ENCODE measurements around the gene NDUFB2.

GRCh38 chr7:140667476-140667875 lies 29.0 kb upstream of the NDUFB2 start:
- no peak for TF ChIP-seq CTCF (IDR thresholded peaks at IDR 0.05; ENCODE audit: low read depth, low read length, poor library complexity, severe bottlenecking)
- TF ChIP-seq EZH2phosphoT487 (IDR thresholded peaks at IDR 0.05; ENCODE audit: borderline replicate concordance, low read length) = no peak
